H9 (cell line): ENCODE measurements around the gene CFAP97. TPM values are rescaled to one million over a fixed set of nuclear protein-coding genes. Genes with fewer than 3 reads are reported as not detected.

Experiments used
- DNase-seq: peaks from one replicate; pipeline ENCODE4 v3.0.0-alpha.2; 2017
- H2AFZ ChIP-seq: one replicate; pipeline ENCODE4 v1.6.1; 2013; ENCODE audit warnings: mild to moderate bottlenecking, low read length, control low read depth, moderate library complexity
- H2AK5ac ChIP-seq: 2 replicates; pipeline ENCODE4 v1.6.1; 2013; ENCODE audit warnings: low read length, control low read depth, mixed read lengths; ENCODE audit not compliant: insufficient read length
- H2BK120ac ChIP-seq: one replicate; pipeline ENCODE4 v1.6.1; 2013; ENCODE audit warnings: low read depth, mild to moderate bottlenecking, low read length, control low read depth, inconsistent platforms; ENCODE audit not compliant: poor library complexity, severe bottlenecking
- H2BK12ac ChIP-seq: 2 replicates; pipeline ENCODE4 v1.6.1; 2013; ENCODE audit warnings: low read length, control low read depth, mixed read lengths, low read depth; ENCODE audit not compliant: insufficient read length
- H2BK15ac ChIP-seq: 2 replicates; pipeline ENCODE4 v1.6.1; 2013; ENCODE audit warnings: low read depth, low read length, control low read depth
- H2BK20ac ChIP-seq: one replicate; pipeline ENCODE4 v1.6.1; 2013; ENCODE audit warnings: low read depth, mild to moderate bottlenecking, low read length, control low read depth, inconsistent platforms; ENCODE audit not compliant: poor library complexity, severe bottlenecking
- H2BK5ac ChIP-seq: 2 replicates; pipeline ENCODE4 v1.6.1; 2013; ENCODE audit warnings: low read length, control low read depth, mixed read lengths; ENCODE audit not compliant: insufficient read length
- H3K14ac ChIP-seq: 2 replicates; pipeline ENCODE4 v1.6.1; 2013; ENCODE audit warnings: low read length, control low read depth; ENCODE audit not compliant: insufficient read depth
- H3K18ac ChIP-seq: 2 replicates; pipeline ENCODE4 v1.6.1; 2013; ENCODE audit warnings: low read depth, mild to moderate bottlenecking, mixed read lengths, low read length, control low read depth; ENCODE audit not compliant: insufficient read length
- H3K23ac ChIP-seq: 2 replicates; pipeline ENCODE4 v1.6.1; 2013; ENCODE audit warnings: low read length, control low read depth, mixed read lengths, low read depth; ENCODE audit not compliant: insufficient read length
- H3K23me2 ChIP-seq: 2 replicates; pipeline ENCODE4 v1.6.1; 2013; ENCODE audit warnings: low read depth, mild to moderate bottlenecking, mixed read lengths, low read length, control low read depth; ENCODE audit not compliant: insufficient read length, poor library complexity, severe bottlenecking
- H3K27ac ChIP-seq: 2 replicates; pipeline ENCODE4 v1.5.1; 2013; ENCODE audit warnings: low read length, control low read depth, mixed read lengths, low read depth; ENCODE audit not compliant: insufficient read length
- H3K27me3 ChIP-seq: 2 replicates; pipeline ENCODE4 v1.6.1; 2013; ENCODE audit warnings: low read length, control low read depth, inconsistent platforms; ENCODE audit not compliant: insufficient read depth
- H3K4ac ChIP-seq: 2 replicates; pipeline ENCODE4 v1.6.1; 2013; ENCODE audit warnings: low read depth, mild to moderate bottlenecking, control low read depth, inconsistent platforms, low read length, moderate library complexity
- H3K4me1 ChIP-seq: 2 replicates; pipeline ENCODE4 v1.6.1; 2013; ENCODE audit warnings: low read length, control low read depth, inconsistent platforms; ENCODE audit not compliant: insufficient read depth
- H3K4me2 ChIP-seq: 2 replicates; pipeline ENCODE4 v1.6.1; 2013; ENCODE audit warnings: low read length, control low read depth, mixed read lengths; ENCODE audit not compliant: insufficient read length, insufficient read depth
- H3K56ac ChIP-seq: 2 replicates; pipeline ENCODE4 v1.6.1; 2013; ENCODE audit warnings: low read depth, mild to moderate bottlenecking, mixed read lengths, low read length, control low read depth; ENCODE audit not compliant: insufficient read length
- H3K79me1 ChIP-seq: 2 replicates; pipeline ENCODE4 v1.6.1; 2013; ENCODE audit warnings: low read depth, mild to moderate bottlenecking, moderate library complexity, low read length, control low read depth, inconsistent platforms; ENCODE audit not compliant: insufficient read depth, poor library complexity, severe bottlenecking
- H3K79me2 ChIP-seq: 2 replicates; pipeline ENCODE4 v1.6.1; 2013; ENCODE audit warnings: low read length, control low read depth, inconsistent platforms; ENCODE audit not compliant: insufficient read depth
- H3K9ac ChIP-seq: 2 replicates; pipeline ENCODE4 v1.6.1; 2013; ENCODE audit warnings: low read length, control low read depth, mixed read lengths; ENCODE audit not compliant: insufficient read length; ENCODE audit errors: extremely low read depth
- H3K9me3 ChIP-seq: one replicate; pipeline ENCODE4 v1.6.1; 2013; ENCODE audit warnings: low read depth, low read length, inconsistent platforms; ENCODE audit not compliant: control insufficient read depth
- H3T11ph ChIP-seq: one replicate; pipeline ENCODE4 v1.6.1; 2013; ENCODE audit warnings: mild to moderate bottlenecking, low read length, control low read depth, inconsistent platforms
- H4K20me1 ChIP-seq: one replicate; pipeline ENCODE4 v1.6.1; 2013; ENCODE audit not compliant: control insufficient read depth, insufficient read length, insufficient read depth
- H4K5ac ChIP-seq: 2 replicates; pipeline ENCODE4 v1.6.1; 2013; ENCODE audit warnings: low read depth, mild to moderate bottlenecking, mixed read lengths, low read length, control low read depth; ENCODE audit not compliant: insufficient read length
- H4K8ac ChIP-seq: replicated peaks from 2 replicates; pipeline ENCODE4 v1.6.1; 2013; ENCODE audit warnings: low read length, control low read depth, mixed read lengths, low read depth; ENCODE audit not compliant: insufficient read length
- H4K91ac ChIP-seq: 2 replicates; pipeline ENCODE4 v1.6.1; 2013; ENCODE audit warnings: low read depth, mild to moderate bottlenecking, moderate library complexity, mixed read lengths, low read length, control low read depth; ENCODE audit not compliant: insufficient read length
- H3K27ac Mint-ChIP-seq, 3 experiments: 2 replicates in 2 of 3; 3 replicates in 1 of 3; pipeline ENCODE4 v1.8.0; 2020 to 2021; ENCODE audit warnings: mixed read lengths in 3 of 3, mild to moderate bottlenecking in 1 of 3, moderate library complexity in 1 of 3
- H3K27me3 Mint-ChIP-seq: 2 replicates; pipeline ENCODE4 v1.8.0; 2021; ENCODE audit warnings: low read depth, mild to moderate bottlenecking, moderate library complexity, mixed read lengths
- H3K36me3 Mint-ChIP-seq, 3 experiments: 2 replicates in 2 of 3; 3 replicates in 1 of 3; pipeline ENCODE4 v1.8.0; 2020 to 2021; ENCODE audit warnings: low read depth in 3 of 3, mixed read lengths in 3 of 3; ENCODE audit not compliant: insufficient read depth in 1 of 3
- H3K4me1 Mint-ChIP-seq, 2 experiments: 2 replicates each; pipeline ENCODE4 v1.8.0; 2020; ENCODE audit warnings: mixed read lengths in 2 of 2
- H3K4me3 Mint-ChIP-seq, 2 experiments: 2 replicates in 1 of 2; 3 replicates in 1 of 2; pipeline ENCODE4 v1.8.0; 2020 to 2021; ENCODE audit warnings: mild to moderate bottlenecking in 2 of 2, mixed read lengths in 2 of 2, moderate library complexity in 1 of 2
- H3K9me3 Mint-ChIP-seq, 2 experiments: 2 replicates in 1 of 2; 3 replicates in 1 of 2; pipeline ENCODE4 v1.8.0; 2020; ENCODE audit warnings: mild to moderate bottlenecking in 2 of 2, mixed read lengths in 2 of 2, moderate library complexity in 1 of 2
- WGBS: extraction: QIAGEN DNeasy Blood & Tissue Kit; methylation state at CpG from one replicate; pipeline ENCODE4 v1.1.7; 2013; ENCODE audit warnings: missing lambda C conversion rate, low lambda C conversion rate, mixed read lengths; ENCODE audit not compliant: insufficient read length; ENCODE audit errors: extremely low coverage; 5-methylcytosine and 5-hydroxymethylcytosine counted together
- total RNA-seq: library from RNA; stranded (reverse); gene quantifications from 2 replicates; pipeline ENCODE4 v1.2.1, GENCODE V29; 2021
- TF ChIP-seq, protein P1 (sequence below): fragments of 200-600 bp; sonication (generic); conservative IDR thresholded peaks from 3 replicates; pipeline ENCODE4 v1.8.0; 2021; ENCODE audit warnings: antibody characterized with exemption, mild to moderate bottlenecking

CFAP97 gene
- total RNA-seq, 1 experiment from 2014 or later, result 39.3 TPM

- H3K9me3 ChIP-seq, result no peaks in the 10 kb centered on the region
- no peak overlapping the region for H3K9ac ChIP-seq
- H2AK5ac ChIP-seq, result no peak overlapping the region
- H3K27ac ChIP-seq, result no peak overlapping the region
- no peaks in the 10 kb centered on the region for H3K79me1 ChIP-seq
- no peak overlapping the region for H2BK12ac ChIP-seq
- Mint-ChIP-seq H3K36me3 (peaks cover 4 to 25% (median 24%) of the 10 kb centered on the region in 3 experiments; a peak in 6 of 7 replicates), H3K27me3 (no peaks in the 10 kb centered on the region; the same call in 1 of the 2 replicates), H3K9me3 (no peaks in the 10 kb centered on the region), H3K4me1 (peaks cover 28 to 31% of the 10 kb centered on the region in 2 experiments), H3K4me3 (peak overlapping the region; percentile 80 to 83), H3K27ac (no peak overlapping the region)
- peaks cover 5% of the 10 kb centered on the region for H3K23me2 ChIP-seq
- H2AFZ ChIP-seq, result no peak overlapping the region
- WGBS, result no CpG with 5 or more reads among the region's 16 CpGs
- no peak overlapping the region for H2BK15ac ChIP-seq
- TF ChIP-seq, protein P1, sequence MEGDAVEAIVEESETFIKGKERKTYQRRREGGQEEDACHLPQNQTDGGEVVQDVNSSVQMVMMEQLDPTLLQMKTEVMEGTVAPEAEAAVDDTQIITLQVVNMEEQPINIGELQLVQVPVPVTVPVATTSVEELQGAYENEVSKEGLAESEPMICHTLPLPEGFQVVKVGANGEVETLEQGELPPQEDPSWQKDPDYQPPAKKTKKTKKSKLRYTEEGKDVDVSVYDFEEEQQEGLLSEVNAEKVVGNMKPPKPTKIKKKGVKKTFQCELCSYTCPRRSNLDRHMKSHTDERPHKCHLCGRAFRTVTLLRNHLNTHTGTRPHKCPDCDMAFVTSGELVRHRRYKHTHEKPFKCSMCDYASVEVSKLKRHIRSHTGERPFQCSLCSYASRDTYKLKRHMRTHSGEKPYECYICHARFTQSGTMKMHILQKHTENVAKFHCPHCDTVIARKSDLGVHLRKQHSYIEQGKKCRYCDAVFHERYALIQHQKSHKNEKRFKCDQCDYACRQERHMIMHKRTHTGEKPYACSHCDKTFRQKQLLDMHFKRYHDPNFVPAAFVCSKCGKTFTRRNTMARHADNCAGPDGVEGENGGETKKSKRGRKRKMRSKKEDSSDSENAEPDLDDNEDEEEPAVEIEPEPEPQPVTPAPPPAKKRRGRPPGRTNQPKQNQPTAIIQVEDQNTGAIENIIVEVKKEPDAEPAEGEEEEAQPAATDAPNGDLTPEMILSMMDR, result no peak
- H3T11ph ChIP-seq, result no peak overlapping the region
- no peak overlapping the region; the same call in 1 of the 2 replicates for H3K14ac ChIP-seq
- H4K5ac ChIP-seq, result no peak overlapping the region
- H3K27me3 ChIP-seq, result no peaks in the 10 kb centered on the region
- no peak overlapping the region for H3K18ac ChIP-seq
- H2BK20ac ChIP-seq, result no peak overlapping the region
- no peak overlapping the region for H3K23ac ChIP-seq
- DNase-seq, result no peak
- H3K4me1 ChIP-seq, result no peaks in the 10 kb centered on the region
- H3K4me2 ChIP-seq, result no peak overlapping the region
- no peak overlapping the region for H4K8ac ChIP-seq
- H3K79me2 ChIP-seq, result no peaks in the 10 kb centered on the region; the same call in 1 of the 2 replicates
- H3K4ac ChIP-seq, result no peak overlapping the region
- H4K20me1 ChIP-seq, result no peaks in the 10 kb centered on the region
- H2BK120ac ChIP-seq, result no peak overlapping the region
- no peak overlapping the region for H3K56ac ChIP-seq
- H2BK5ac ChIP-seq, result no peak overlapping the region
- no peak overlapping the region for H4K91ac ChIP-seq
These were observed 59.1 kb downstream of the CFAP97 start for GRCh38 chr4:185144601-185145240.
